Adrenal gland (tissue), 12 donors: Measurements from ENCODE around the gene ZNF592. TPM values are rescaled to one million over a fixed set of nuclear protein-coding genes. Genes with fewer than 3 reads are reported as not detected.

Source experiments
- DNase-seq, 7 donors: peaks; one replicate each; pipeline ENCODE4 v3.0.0-alpha.2; 2019 to 2020
- H3K27ac ChIP-seq, 5 donors: fragments of 200-600 bp; sonication (generic) in 4 of 5; 1 replicate in 3 of 5; 2 replicates in 2 of 5; pipeline versions ENCODE4 v1.5.1 to v1.8.0; 2016 to 2020; ENCODE audit warnings: mild to moderate bottlenecking in 1 of 5
- H3K27me3 ChIP-seq: fragments of 200-600 bp; 2 replicates; pipeline ENCODE4 v1.8.0; 2021
- H3K36me3 ChIP-seq, 2 donors: fragments of 200-600 bp; replicated peaks in 1 of 2; 1 replicate in 1 of 2; 2 replicates in 1 of 2; pipeline versions ENCODE4 v1.5.1 to v1.8.0; 2018 to 2022
- H3K4me1 ChIP-seq, 2 donors: fragments of 200-600 bp; replicated peaks in 1 of 2; 1 replicate in 1 of 2; 2 replicates in 1 of 2; pipeline versions ENCODE4 v1.5.1 to v1.8.0; 2018 to 2021
- H3K4me3 ChIP-seq, 4 donors: fragments of 200-600 bp; sonication (generic) in 3 of 4; one replicate each; pipeline ENCODE4 v1.5.1; 2016 to 2018
- H3K9me3 ChIP-seq, 3 donors: fragments of 200-600 bp; sonication (generic) in 1 of 3; replicated peaks in 1 of 3; 1 replicate in 2 of 3; 2 replicates in 1 of 3; pipeline versions ENCODE4 v1.5.1 to v1.8.0; 2016 to 2021
- CTCF ChIP-seq, 6 experiments: fragments of 450-650 bp in 4 of 6; fragments of 200-600 bp in 2 of 6; sonication (generic) in 1 of 6; IDR thresholded peaks; 1 replicate in 5 of 6; 2 replicates in 1 of 6; pipeline versions ENCODE4 v1.5.1 to v1.8.0; 2016 to 2021; ENCODE audit warnings: antibody characterized with exemption in 6 of 6, mild to moderate bottlenecking in 2 of 6, moderate library complexity in 1 of 6
- POLR2A ChIP-seq, 2 donors: fragments of 450-650 bp; IDR thresholded peaks; one replicate each; pipeline ENCODE4 v1.6.1; 2017; ENCODE audit warnings: antibody characterized with exemption in 2 of 2, mild to moderate bottlenecking in 2 of 2, moderate library complexity in 1 of 2
- WGBS, 4 donors: extraction: QIAGEN DNeasy Blood & Tissue Kit in 2 of 4; methylation state at CpG; one replicate each; pipeline versions ENCODE4 v1.1.5 to v1.1.7; 2013 to 2017; 5-methylcytosine and 5-hydroxymethylcytosine counted together
- intact Hi-C, 2 donors: fragments of 100-400 bp; cut with DNase I; formaldehyde crosslinking; loops; one replicate each; pipeline versions ENCODE4 v1.14.1 to v1.15.0; 2022 to 2023
- polyA plus RNA-seq, 3 donors: library from polyadenylated mRNA; stranded (reverse); fragments of 200-250 nt in 2 of 3; fragments of 350-450 nt in 1 of 3; fragmentation: Illumina TruSeq in 1 of 3; extraction: RNeasy Lipid Tissue Mini Kit (QIAGEN cat#74804) in 1 of 3; gene quantifications; one replicate each; pipeline ENCODE4 v1.2.3, GENCODE V29; 2013 to 2014
- total RNA-seq, 9 donors: library from RNA; depleted of rRNA in 4 of 9; stranded (reverse); fragments of >200 nt in 4 of 9; fragments of 120-200 nt in 1 of 9; fragmentation: NEBNext Ultra II Directional in 1 of 9; extraction: Animal tissue kit (Norgen Biotek cat#: 25700) in 1 of 9; gene quantifications; one replicate each; pipeline versions ENCODE4 v1.1.0 to v1.2.4, GENCODE V29; 2013 to 2023
- donor health status: healthy with polysubstance abuse.
- donor health status: Bipolar disorder and iron deficiency.
- donor health status: DM: yes; HTN: yes; CAD: no.
- donor health status: DM: no; HTN: no; CAD: no.
- donor health status: DM: no; HTN: no; CAD: no.
- donor health status: DM: yes; HTN: yes; CAD: no.

ZNF592 gene
- total and polyA plus RNA-seq, 12 donors = 8.1 to 30.3 (median 24.2) TPM

GRCh38 chr15:84822653-84823281 is 74.4 kb downstream of the ZNF592 start:
- no peak for DNase-seq
- WGBS, 4 donors = 74 to 90% (median 81%) methylated on average over 4 of the region's 4 CpGs

DNA sequence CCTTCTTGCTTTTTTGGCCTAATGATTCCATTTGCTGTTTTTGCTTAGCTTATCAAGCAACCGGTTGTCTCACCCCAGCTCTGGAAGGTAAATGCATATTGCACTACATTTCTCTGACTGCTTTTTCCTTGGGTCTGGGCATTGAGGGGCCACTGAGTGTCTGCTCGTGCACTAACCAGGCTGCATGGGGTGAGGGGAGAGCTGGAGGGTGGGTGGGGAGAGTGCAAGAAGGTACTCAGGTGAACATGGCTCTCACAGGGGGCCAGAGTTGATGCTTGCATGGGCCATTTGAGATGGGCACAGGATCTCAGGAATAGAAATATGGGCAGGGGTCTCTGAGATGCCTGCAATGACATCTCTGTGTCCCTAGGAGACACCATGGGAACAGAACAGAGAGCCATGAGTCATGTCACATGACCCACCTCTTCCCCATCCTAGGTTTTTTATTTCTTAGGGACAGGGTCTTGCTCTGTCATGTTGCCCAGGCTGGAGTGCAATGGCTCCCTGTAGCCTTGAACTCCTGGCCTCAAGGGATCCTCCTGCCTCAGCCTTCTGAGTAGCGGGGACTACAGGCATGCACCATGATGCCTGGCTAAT is 75.0 kb downstream of the ZNF592 start:
- H3K4me1 ChIP-seq = peaks cover 10 to 55% of the 10 kb centered on the region in 2 donors
- no peaks in the 10 kb centered on the region for H3K27me3 ChIP-seq
- 85 to 93% (median 89%) methylated on average over 3 of the region's 3 CpGs for WGBS, 4 donors

More at GRCh38 chr15:84822653-84823281, 74.4 kb downstream of the ZNF592 start:
- Histone ChIP-seq H3K4me3 (no peak overlapping the region), H3K36me3 (no peaks in the 10 kb centered on the region), H3K27me3 (no peaks in the 10 kb centered on the region), H3K4me1 (peaks cover 13 to 56% of the 10 kb centered on the region in 2 donors), H3K27ac (peak overlapping the region in 2 of 5 donors; percentile 38 to 42), H3K9me3 (no peaks in the 10 kb centered on the region)
- TF ChIP-seq CTCF (IDR thresholded peaks at IDR 0.05) (no peak), POLR2A (IDR thresholded peaks at IDR 0.05) (no peak)
- intact Hi-C loops = no loop called here

GRCh38 chr15:84824260-84825007 is 76.0 kb downstream of the ZNF592 start:
- DNase-seq = peak in 2 of 7 donors; percentile 46 to 67
- Histone ChIP-seq H3K4me1 (peaks cover 7 to 51% of the 10 kb centered on the region in 2 donors), H3K4me3 (no peak overlapping the region), H3K9me3 (no peaks in the 10 kb centered on the region), H3K27me3 (no peaks in the 10 kb centered on the region), H3K27ac (peak overlapping the region in 2 of 5 donors; percentile 0 to 38), H3K36me3 (no peaks in the 10 kb centered on the region)
- no peak for TF ChIP-seq CTCF (IDR thresholded peaks at IDR 0.05)
- TF ChIP-seq POLR2A (IDR thresholded peaks at IDR 0.05) = no peak
- 85 to 93% (median 92%) methylated on average over 6 of the region's 6 CpGs for WGBS, 4 donors
- intact Hi-C loops = no loop called here

More for the DNA sequence above, 75.0 kb downstream of the ZNF592 start:
- no peaks in the 10 kb centered on the region for H3K9me3 ChIP-seq
- no peak for TF ChIP-seq POLR2A (IDR thresholded peaks at IDR 0.05)
- no peak for TF ChIP-seq CTCF (IDR thresholded peaks at IDR 0.05)
- intact Hi-C loops = no loop called here
- H3K27ac ChIP-seq = peak overlapping the region in 2 of 5 donors; percentile 38 to 54
- no peaks in the 10 kb centered on the region for H3K36me3 ChIP-seq
- H3K4me3 ChIP-seq = no peak overlapping the region
- DNase-seq = no peak

DNA sequence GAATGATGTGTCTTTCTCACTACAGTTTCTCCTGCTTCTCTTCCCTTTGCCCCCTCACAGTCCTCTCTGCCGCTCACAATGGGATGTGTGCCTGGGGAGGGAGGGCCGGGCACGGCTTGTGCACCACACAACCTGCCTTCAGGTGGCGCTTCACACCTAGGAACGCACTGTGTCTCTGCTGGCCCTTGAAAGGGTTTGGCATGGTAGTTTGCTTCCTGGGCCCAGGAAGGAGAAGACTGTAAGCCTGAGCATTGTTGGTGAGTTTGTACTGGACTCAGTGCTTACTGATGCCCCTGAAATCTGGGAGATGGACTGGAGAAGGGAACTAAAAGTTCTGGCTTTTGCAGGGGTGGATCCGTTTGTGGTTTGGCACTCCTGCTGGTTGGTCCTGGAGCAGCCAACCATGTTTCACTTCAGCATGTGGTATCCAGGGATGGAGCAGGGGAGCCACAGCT is 78.0 kb downstream of the ZNF592 start:
- no peak for TF ChIP-seq POLR2A (IDR thresholded peaks at IDR 0.05)
- peak in 3 of 6 experiments; percentile 16 to 25 (median 22) for TF ChIP-seq CTCF (IDR thresholded peaks at IDR 0.05)
- peak in 1 of 7 donors; percentile 26 for DNase-seq
- Histone ChIP-seq H3K4me3 (no peak overlapping the region), H3K9me3 (no peaks in the 10 kb centered on the region), H3K27me3 (no peaks in the 10 kb centered on the region), H3K4me1 (peaks cover 13 to 52% of the 10 kb centered on the region in 2 donors), H3K36me3 (no peaks in the 10 kb centered on the region), H3K27ac (peak overlapping the region in 1 of 5 donors; percentile 12)
- WGBS, 4 donors = 85 to 100% (median 89%) methylated on average over 5 to 6 of the region's 6 CpGs
- intact Hi-C loops = no loop called here
